ENCODE results near the gene CAD.
"Not testable (repeated sequence)": the region's sequence is repeated elsewhere in the genome, so short reads cannot be mapped to it uniquely, and the experiment has no call there.

Gene CAD

DNA sequence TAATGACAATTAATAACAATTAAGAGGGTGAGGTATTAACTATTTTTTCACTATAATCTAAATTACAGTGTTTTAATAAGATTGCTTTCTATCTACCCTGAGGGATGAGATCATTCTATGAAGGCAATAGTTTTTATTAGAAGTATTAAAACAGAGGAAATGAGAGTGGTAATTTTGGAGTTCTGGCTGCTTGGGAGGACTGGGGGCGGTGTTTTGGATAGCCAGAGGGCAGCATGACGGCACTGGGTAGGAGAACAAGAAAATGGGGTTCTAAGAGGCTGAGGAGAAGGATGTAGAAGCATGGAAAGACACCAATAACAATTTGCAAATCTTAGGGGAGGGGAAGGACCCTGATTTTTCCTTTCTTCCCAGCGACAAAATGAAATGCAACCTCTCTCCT is 53.0 kb downstream of the CAD start:
- DNase-seq (ENCODE audit: low read depth, low spot score): no peak
- TF ChIP-seq FOXP2 (optimal IDR thresholded peaks at IDR 0.05; ENCODE audit: control extremely low read depth, extremely low read length, insufficient read depth) (no peak), POLR2AphosphoS5 (IDR thresholded peaks at IDR 0.05; ENCODE audit: borderline replicate concordance, low read depth, low read length) (no peak), EZH2 (IDR thresholded peaks at IDR 0.05) (no peak)
- no peaks in the 10 kb centered on the region for H3K9me3 ChIP-seq (ENCODE audit: low read depth, low read length)
- H3K27ac ChIP-seq: no peak overlapping the region
- no peaks in the 10 kb centered on the region for H3K36me3 ChIP-seq (ENCODE audit: insufficient read depth, low read length)
- H3K4me3 ChIP-seq: no peak overlapping the region
- H3K9ac ChIP-seq (ENCODE audit: insufficient read length): no peak overlapping the region

DNA sequence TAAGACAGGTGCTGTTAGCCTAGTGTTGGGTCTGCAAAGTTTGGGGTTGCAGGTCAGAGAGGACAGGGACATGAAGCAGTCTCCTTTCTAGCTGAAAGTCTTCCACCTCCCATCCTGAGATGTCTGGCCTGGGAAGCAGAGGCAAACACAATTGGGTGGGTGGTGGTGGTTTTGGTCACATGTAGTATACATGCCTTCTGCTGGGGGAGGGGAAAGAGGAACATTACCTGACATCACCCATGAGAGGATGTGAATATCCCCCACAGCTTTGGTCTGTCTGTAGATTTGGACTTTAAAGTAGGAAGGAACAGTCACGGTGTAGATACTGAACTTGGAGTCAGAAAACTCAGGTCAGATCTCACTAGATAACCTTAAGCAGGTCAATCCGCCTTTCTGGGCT is 53.5 kb downstream of the CAD start:
- TF ChIP-seq FOXP2 (optimal IDR thresholded peaks at IDR 0.05; ENCODE audit: control extremely low read depth, extremely low read length, insufficient read depth): no peak
- TF ChIP-seq POLR2AphosphoS5 (IDR thresholded peaks at IDR 0.05; ENCODE audit: borderline replicate concordance, low read depth, low read length): no peak
- no peak for TF ChIP-seq EZH2 (IDR thresholded peaks at IDR 0.05)

DNA sequence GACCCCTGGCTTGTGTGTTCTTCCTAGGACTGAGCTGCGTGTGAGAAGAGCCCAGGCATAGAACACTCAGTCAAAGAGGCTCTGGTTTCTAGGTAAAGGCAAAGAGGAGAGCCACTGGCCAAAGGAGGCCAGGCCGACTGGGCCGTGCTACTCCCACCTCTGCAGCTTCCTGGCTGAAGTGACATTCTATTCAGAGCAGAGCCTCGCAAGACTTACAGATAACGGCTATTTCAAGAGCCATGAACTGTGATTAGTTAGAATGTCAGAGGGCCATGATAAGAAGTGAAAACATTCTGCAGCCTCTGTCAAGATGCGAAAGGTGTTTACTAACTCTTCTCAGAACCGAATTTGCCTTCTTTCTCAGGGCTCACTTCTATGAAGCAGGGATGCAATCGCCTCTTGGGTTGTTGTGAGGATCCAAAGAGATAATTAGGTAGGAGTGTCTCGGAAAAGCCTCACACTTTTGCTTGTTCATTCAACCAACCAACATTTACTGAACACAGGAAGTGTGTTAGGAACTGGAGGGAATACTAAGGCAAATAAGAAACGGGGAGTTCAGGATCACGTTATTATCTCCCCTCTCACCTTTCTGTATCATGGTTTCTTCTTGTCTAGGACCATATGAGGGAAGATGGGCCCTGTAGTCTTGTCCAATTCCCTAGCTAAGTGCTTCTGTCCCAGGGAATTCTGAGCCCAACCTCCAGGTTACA is 54.6 kb downstream of the CAD start:
- H3K9ac ChIP-seq (ENCODE audit: insufficient read length): no peak overlapping the region
- TF ChIP-seq FOXP2 (optimal IDR thresholded peaks at IDR 0.05; ENCODE audit: control extremely low read depth, extremely low read length, insufficient read depth): no peak
- no peak for TF ChIP-seq EZH2 (IDR thresholded peaks at IDR 0.05)
- no peak for TF ChIP-seq POLR2AphosphoS5 (IDR thresholded peaks at IDR 0.05; ENCODE audit: borderline replicate concordance, low read depth, low read length)
- no peak for DNase-seq (ENCODE audit: low read depth, low spot score)

More for the DNA sequence above, 53.5 kb downstream of the CAD start:
- no peaks in the 10 kb centered on the region for H3K9me3 ChIP-seq (ENCODE audit: low read depth, low read length)
- no peak for DNase-seq (ENCODE audit: low read depth, low spot score)
- H3K4me3 ChIP-seq: no peak overlapping the region
- H3K36me3 ChIP-seq (ENCODE audit: insufficient read depth, low read length): no peaks in the 10 kb centered on the region
- H3K9ac ChIP-seq (ENCODE audit: insufficient read length): no peak overlapping the region
- H3K27ac ChIP-seq: no peak overlapping the region

DNA sequence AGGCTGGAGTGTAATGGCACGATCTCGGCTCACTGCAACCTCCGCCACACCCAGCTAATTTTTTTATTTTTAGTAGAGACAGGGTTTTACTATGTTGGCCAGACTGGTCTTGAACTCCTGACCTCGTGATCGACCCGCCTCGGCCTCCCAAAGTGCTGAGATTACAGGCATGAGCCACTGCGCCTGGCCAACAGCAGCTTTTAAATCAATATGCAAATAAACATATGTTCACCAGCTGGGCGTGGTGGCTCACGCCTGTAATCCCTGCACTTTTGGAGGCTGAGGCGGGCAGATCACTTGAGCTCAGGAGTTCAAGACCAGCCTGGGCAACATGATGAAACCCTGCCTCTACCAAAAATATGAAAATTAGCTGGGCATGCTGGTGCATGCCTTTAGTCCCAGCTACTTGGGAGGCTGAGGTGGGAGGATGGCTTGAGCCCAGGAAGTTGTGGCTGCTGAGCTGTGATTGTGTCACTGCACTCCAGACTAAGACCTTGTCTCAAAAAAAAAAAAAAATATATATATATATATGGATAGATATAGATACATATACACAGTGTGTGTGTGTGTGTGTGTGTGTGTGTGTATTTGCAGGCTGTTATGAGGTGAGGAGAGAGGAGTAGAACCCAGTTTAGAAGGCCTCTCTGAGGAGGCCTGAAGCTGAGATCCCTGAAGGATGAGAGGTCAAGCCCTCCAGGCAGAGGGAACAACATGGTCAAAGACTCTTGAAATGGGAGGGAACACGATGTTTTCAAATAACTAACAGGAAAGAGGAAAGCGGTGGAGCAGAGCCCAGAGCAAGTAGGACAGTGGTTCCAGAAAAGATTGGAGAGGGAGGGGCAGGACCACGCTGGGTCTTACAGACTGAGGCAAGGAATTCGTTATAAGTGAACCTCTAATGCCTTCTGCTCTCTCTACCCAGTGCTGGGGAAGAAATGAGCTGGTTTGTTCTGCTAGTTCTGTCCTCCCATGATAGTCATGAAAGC is 55.7 kb downstream of the CAD start:
- not testable (repeated sequence) for H3K9me3 ChIP-seq (ENCODE audit: low read depth, low read length); H3K4me3 ChIP-seq; DNase-seq (ENCODE audit: low read depth, low spot score)

More for the DNA sequence above, 54.6 kb downstream of the CAD start:
- Histone ChIP-seq H3K27ac (no peak overlapping the region), H3K9me3 (ENCODE audit: low read depth, low read length) (no peaks in the 10 kb centered on the region), H3K4me3 (no peak overlapping the region), H3K36me3 (ENCODE audit: insufficient read depth, low read length) (no peaks in the 10 kb centered on the region)

DNA sequence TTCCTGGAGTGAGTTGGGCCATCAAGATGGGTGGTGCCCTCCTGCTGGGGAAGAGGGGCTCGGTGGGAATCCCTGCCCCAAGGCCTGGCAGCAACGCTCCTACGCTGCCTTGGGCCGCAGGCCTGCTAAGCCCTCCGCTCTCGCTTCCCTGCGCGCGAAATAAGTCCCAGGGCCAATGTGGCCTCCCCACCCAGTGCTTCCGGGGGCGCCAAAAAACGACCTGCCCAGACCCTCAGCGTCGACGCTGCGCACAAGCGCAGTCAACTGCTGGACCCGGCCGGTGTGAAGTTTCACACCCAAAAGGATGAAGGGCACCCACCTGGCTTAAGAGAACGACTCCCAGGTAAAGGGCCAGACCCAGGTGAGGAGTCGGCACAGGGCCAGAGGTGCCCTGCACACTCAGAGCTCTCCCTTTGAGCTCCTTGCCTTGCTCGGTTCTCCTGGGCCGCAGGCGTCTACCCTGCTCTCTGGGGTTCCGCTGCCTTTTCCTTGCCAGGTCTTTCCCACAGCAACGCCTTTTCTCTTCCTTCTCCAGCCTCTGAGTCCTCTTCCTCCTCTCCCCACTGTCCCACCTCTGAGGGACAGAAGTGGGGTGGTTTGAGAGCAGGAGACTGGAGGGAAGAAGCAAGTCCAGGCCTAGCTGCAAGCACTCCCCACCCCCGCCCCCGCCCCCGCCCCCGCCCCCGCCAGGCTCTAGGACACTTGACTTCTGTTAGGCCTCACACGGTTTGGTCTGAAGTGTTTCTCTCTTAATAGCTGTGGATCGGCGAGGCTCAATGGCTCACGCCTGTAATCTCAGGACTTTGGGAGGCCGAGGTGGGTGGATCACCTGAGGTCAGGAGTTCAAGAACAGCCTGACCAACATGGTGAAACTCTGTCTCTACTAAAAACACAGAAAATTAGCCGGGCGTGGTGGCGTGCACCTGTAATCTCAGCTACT is 58.3 kb downstream of the CAD start, which contains the start of gene DNAJC5G:
Gene DNAJC5G (plus strand): TSS at position 223 of the 940 bp plus-strand sequence. CDS start 1,296 bp downstream, outside the sequence.
- no peak within 1 kb of the TSS for H3K4me3 ChIP-seq
- no peak for TF ChIP-seq FOXP2 (optimal IDR thresholded peaks at IDR 0.05; ENCODE audit: control extremely low read depth, extremely low read length, insufficient read depth)
- no peak for TF ChIP-seq EZH2 (IDR thresholded peaks at IDR 0.05)
- no peak for TF ChIP-seq POLR2AphosphoS5 (IDR thresholded peaks at IDR 0.05; ENCODE audit: borderline replicate concordance, low read depth, low read length)
- no peak within 1 kb of the TSS for H3K9ac ChIP-seq (ENCODE audit: insufficient read length)
- H3K27ac ChIP-seq: no peak within 1 kb of the TSS
- no peaks in the 10 kb centered on the region for H3K36me3 ChIP-seq (ENCODE audit: insufficient read depth, low read length)
- no peaks in the 10 kb centered on the region for H3K9me3 ChIP-seq (ENCODE audit: low read depth, low read length)
- no peak for DNase-seq (ENCODE audit: low read depth, low spot score)

More for the DNA sequence above, 55.7 kb downstream of the CAD start:
- not testable (repeated sequence) for H3K27ac ChIP-seq; H3K36me3 ChIP-seq (ENCODE audit: insufficient read depth, low read length); H3K9ac ChIP-seq (ENCODE audit: insufficient read length)

DNA sequence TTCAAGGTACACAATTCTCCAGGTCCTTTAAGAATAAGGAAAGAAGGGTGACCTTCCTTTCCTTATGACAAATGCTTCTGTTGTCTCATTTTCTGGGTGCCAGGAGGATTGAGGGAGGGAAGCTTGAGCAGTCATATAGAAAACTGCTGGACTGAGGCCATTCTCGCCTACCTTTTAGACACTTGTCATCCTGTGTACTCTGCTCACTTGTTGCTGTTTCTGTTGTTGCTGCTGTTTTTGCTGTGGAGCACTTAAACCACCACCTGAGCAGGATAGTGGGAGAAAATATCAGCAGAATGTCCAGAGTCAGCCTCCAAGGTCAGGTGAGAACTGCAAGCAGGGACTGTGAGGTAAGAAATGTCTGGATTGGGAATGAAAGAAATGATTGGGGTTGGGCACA is 60.8 kb downstream of the CAD start:
- Histone ChIP-seq H3K9ac (ENCODE audit: insufficient read length) (no peak overlapping the region), H3K4me3 (no peak overlapping the region), H3K9me3 (ENCODE audit: low read depth, low read length) (no peaks in the 10 kb centered on the region), H3K27ac (no peak overlapping the region), H3K36me3 (ENCODE audit: insufficient read depth, low read length) (no peaks in the 10 kb centered on the region)
- no peak for DNase-seq (ENCODE audit: low read depth, low spot score)
- no peak for TF ChIP-seq EZH2 (IDR thresholded peaks at IDR 0.05)

DNA sequence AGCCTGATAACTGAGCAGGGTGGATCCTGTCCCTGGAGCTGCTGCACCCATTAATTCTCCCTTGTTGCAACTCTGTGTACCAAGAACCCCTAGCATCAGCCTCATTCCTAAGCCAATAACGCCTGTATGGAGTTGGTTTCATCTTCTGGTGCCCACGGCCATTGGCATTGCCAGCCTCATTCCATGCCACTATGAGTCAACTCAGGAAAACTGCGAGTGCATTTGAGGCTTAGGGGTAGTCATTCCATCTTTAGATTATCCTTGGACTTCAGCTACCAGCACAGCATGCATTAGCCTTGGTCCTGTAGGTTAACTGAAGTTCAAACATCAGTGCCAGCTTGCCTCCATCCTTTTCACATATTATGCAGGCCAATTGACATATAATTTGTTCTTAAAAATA is 63.7 kb downstream of the CAD start:
- DNase-seq (ENCODE audit: low read depth, low spot score): no peak
- H3K4me3 ChIP-seq: no peak overlapping the region
- H3K27ac ChIP-seq: no peak overlapping the region
- TF ChIP-seq POLR2AphosphoS5 (IDR thresholded peaks at IDR 0.05; ENCODE audit: borderline replicate concordance, low read depth, low read length) (no peak), EZH2 (IDR thresholded peaks at IDR 0.05) (no peak), FOXP2 (optimal IDR thresholded peaks at IDR 0.05; ENCODE audit: control extremely low read depth, extremely low read length, insufficient read depth) (no peak)
- no peaks in the 10 kb centered on the region for H3K9me3 ChIP-seq (ENCODE audit: low read depth, low read length)
- no peaks in the 10 kb centered on the region for H3K36me3 ChIP-seq (ENCODE audit: insufficient read depth, low read length)
- H3K9ac ChIP-seq (ENCODE audit: insufficient read length): no peak overlapping the region

DNA sequence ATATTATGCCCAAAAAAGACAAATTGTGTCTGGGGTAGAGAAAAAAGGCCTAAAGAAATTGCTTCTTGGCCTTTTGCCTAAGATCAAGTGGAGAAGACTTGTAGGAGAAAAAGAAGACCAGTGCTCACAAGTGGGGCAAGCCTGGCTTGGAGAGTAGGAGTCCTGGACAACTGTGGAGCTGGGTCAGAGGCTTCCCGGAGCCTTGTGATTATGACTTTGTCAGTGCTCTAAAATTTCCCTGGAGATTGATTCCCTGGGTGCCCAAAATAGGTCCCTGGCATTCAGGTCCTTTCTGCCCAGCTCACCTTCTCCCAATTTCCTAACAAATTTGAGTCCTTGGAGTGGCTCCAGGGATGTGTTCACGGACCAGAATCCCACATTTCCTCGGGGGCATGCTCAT is 64.3 kb downstream of the CAD start:
- no peak overlapping the region for H3K27ac ChIP-seq
- H3K9ac ChIP-seq (ENCODE audit: insufficient read length): no peak overlapping the region
- no peak for TF ChIP-seq POLR2AphosphoS5 (IDR thresholded peaks at IDR 0.05; ENCODE audit: borderline replicate concordance, low read depth, low read length)
- H3K4me3 ChIP-seq: no peak overlapping the region
- no peaks in the 10 kb centered on the region for H3K9me3 ChIP-seq (ENCODE audit: low read depth, low read length)
- no peaks in the 10 kb centered on the region for H3K36me3 ChIP-seq (ENCODE audit: insufficient read depth, low read length)
- no peak for DNase-seq (ENCODE audit: low read depth, low spot score)
